Fibroblast of the conjunctiva (primary cell): Measurements from ENCODE around the gene CTNNBL1.
"Not testable (repeated sequence)": the region's sequence is repeated elsewhere in the genome, so short reads cannot be mapped to it uniquely, and the experiment has no call there.

Source experiments
- DNase-seq: peaks from one replicate; pipeline ENCODE4 v3.0.0-alpha.2; 2010; ENCODE audit warnings: low read depth

The CTNNBL1 gene

GRCh38 chr20:37853823-37854375 lies 160.1 kb downstream of the CTNNBL1 start:
- DNase-seq: no peak

- DNase-seq: not testable (repeated sequence)
Measured at GRCh38 chr20:37856034-37856433, 162.2 kb downstream of the CTNNBL1 start.

- DNase-seq: peak; percentile 20
Measured at GRCh38 chr20:37856932-37857660, 163.3 kb downstream of the CTNNBL1 start.

GRCh38 chr20:37859406-37860171 lies 165.8 kb downstream of the CTNNBL1 start:
- DNase-seq: no peak

GRCh38 chr20:37863289-37863688 lies 169.5 kb downstream of the CTNNBL1 start:
- no peak for DNase-seq

- DNase-seq: no peak
Measured at GRCh38 chr20:37864298-37864697, 170.5 kb downstream of the CTNNBL1 start.

GRCh38 chr20:37866051-37866450 lies 172.2 kb downstream of the CTNNBL1 start:
- no peak for DNase-seq

- DNase-seq: no peak
Measured at GRCh38 chr20:37867289-37868195, 173.7 kb downstream of the CTNNBL1 start.

GRCh38 chr20:37868851-37869333 lies 175.1 kb downstream of the CTNNBL1 start:
- DNase-seq: no peak

GRCh38 chr20:37869334-37869861 lies 175.6 kb downstream of the CTNNBL1 start:
- no peak for DNase-seq

- no peak for DNase-seq
Measured at GRCh38 chr20:37870294-37870693, 176.5 kb downstream of the CTNNBL1 start.

- DNase-seq: no peak
Measured at GRCh38 chr20:37871751-37872150, 177.9 kb downstream of the CTNNBL1 start.

GRCh38 chr20:37872161-37872560 lies 178.3 kb downstream of the CTNNBL1 start:
- no peak for DNase-seq

- DNase-seq: no peak
Measured at GRCh38 chr20:37873884-37874283, 180.1 kb downstream of the CTNNBL1 start.

GRCh38 chr20:37875460-37876175 lies 181.8 kb downstream of the CTNNBL1 start:
- DNase-seq: no peak

- DNase-seq: no peak
Measured at GRCh38 chr20:37876863-37877262, 183.0 kb downstream of the CTNNBL1 start.

- no peak for DNase-seq
Measured at GRCh38 chr20:37877832-37878772, 184.3 kb downstream of the CTNNBL1 start.

- DNase-seq: no peak
Measured at GRCh38 chr20:37878835-37879599, 185.2 kb downstream of the CTNNBL1 start.

- no peak for DNase-seq
Measured at GRCh38 chr20:37879843-37880242, 186.0 kb downstream of the CTNNBL1 start.
